ENCODE measurements around the gene C2orf15. TPM values are rescaled to one million over a fixed set of nuclear protein-coding genes. Genes with fewer than 3 reads are reported as not detected.

Gene C2orf15
- total and polyA plus RNA-seq, 2 of the 8 experiments (the other 6 are each of a cell fraction or from before 2014, with no cell fraction given) = 3.6 to 6.5 TPM

- no peak for TF ChIP-seq CHD7 (IDR thresholded peaks at IDR 0.05; ENCODE audit: insufficient replicate concordance, low read length)
These were observed 44.8 kb upstream of the C2orf15 start (continued) for GRCh38 chr2:99096728-99097127.

Measured in H1 (cell line).